Activated T-cell treated with anti-CD3 and anti-CD28 coated beads, Interleukin-2, amount 50 U/mL, for 4 hours (primary cell): Measurements from ENCODE around the gene TSEN54. TPM values are rescaled to one million over a fixed set of nuclear protein-coding genes. Genes with fewer than 3 reads are reported as not detected.
"Not testable (repeated sequence)": the region's sequence is repeated elsewhere in the genome, so short reads cannot be mapped to it uniquely, and the experiment has no call there.

Experiments
- ATAC-seq, 2 donors: fragments of 200-7000 bp; cut with Tn5 transposase; one replicate each; pipeline ENCODE4 v1.10.0; 2021
- DNase-seq: peaks from one replicate; pipeline ENCODE4 v3.0.0-alpha.2; 2020
- H3K27me3 Mint-ChIP-seq: one replicate; pipeline ENCODE4 v1.8.0; 2021; ENCODE audit warnings: low read depth, mixed read lengths
- H3K36me3 Mint-ChIP-seq: one replicate; pipeline ENCODE4 v1.8.0; 2022; ENCODE audit warnings: mixed read lengths; ENCODE audit not compliant: insufficient read depth
- H3K4me1 Mint-ChIP-seq: one replicate; pipeline ENCODE4 v1.8.0; 2021; ENCODE audit warnings: low read depth, mixed read lengths
- H3K4me3 Mint-ChIP-seq: one replicate; pipeline ENCODE4 v1.8.0; 2021; ENCODE audit warnings: mild to moderate bottlenecking, moderate library complexity, mixed read lengths
- H3K9me3 Mint-ChIP-seq: one replicate; pipeline ENCODE4 v1.8.0; 2021; ENCODE audit warnings: mixed read lengths
- total RNA-seq, 3 donors: library from RNA; stranded (reverse); gene quantifications; one replicate each; pipeline ENCODE4 v1.2.1, GENCODE V29; 2021

The TSEN54 gene
- total RNA-seq, result 10 to 100 TPM; 64.1 to 76.2 (median 71.5) TPM

GRCh38 chr17:75516255-75516618, at the start of gene TSEN54:
Gene TSEN54, plus strand, starts transcription at chr17:75516528. Its CDS starts 33 bp downstream, at chr17:75516561.
- H3K36me3 Mint-ChIP-seq, result peaks cover 16% of the 10 kb centered on the region
- H3K9me3 Mint-ChIP-seq, result no peaks in the 10 kb centered on the region
- peak; percentile 87 to 88 for ATAC-seq
- H3K27me3 Mint-ChIP-seq, result peaks cover 3% of the 10 kb centered on the region
- peaks cover 25% of the 10 kb centered on the region for H3K4me1 Mint-ChIP-seq
- H3K4me3 Mint-ChIP-seq, result peak within 1 kb of the TSS; percentile 87
- DNase-seq, result peak; percentile 95

GRCh38 chr17:75468291-75468754, 48.0 kb upstream of the TSEN54 start:
- Mint-ChIP-seq H3K36me3 (peaks cover 21% of the 10 kb centered on the region), H3K27me3 (no peaks in the 10 kb centered on the region), H3K4me1 (peaks cover 6% of the 10 kb centered on the region), H3K4me3 (no peak overlapping the region), H3K9me3 (no peaks in the 10 kb centered on the region)
- DNase-seq, result no peak
- ATAC-seq, result no peak

- Mint-ChIP-seq H3K4me1 (peaks cover 5% of the 10 kb centered on the region), H3K9me3 (no peaks in the 10 kb centered on the region), H3K27me3 (no peaks in the 10 kb centered on the region), H3K36me3 (peaks cover 20% of the 10 kb centered on the region), H3K4me3 (no peak overlapping the region)
- DNase-seq (no peak), ATAC-seq (no peak)
Measured at GRCh38 chr17:75468779-75469373, 47.5 kb upstream of the TSEN54 start.

GRCh38 chr17:75471207-75471606, 45.1 kb upstream of the TSEN54 start:
- peaks cover 2% of the 10 kb centered on the region for H3K4me1 Mint-ChIP-seq
- no peak for DNase-seq
- H3K9me3 Mint-ChIP-seq, result no peaks in the 10 kb centered on the region
- ATAC-seq, result no peak
- peaks cover 18% of the 10 kb centered on the region for H3K36me3 Mint-ChIP-seq
- H3K4me3 Mint-ChIP-seq, result no peak overlapping the region
- no peaks in the 10 kb centered on the region for H3K27me3 Mint-ChIP-seq

GRCh38 chr17:75472119-75472518, 44.2 kb upstream of the TSEN54 start:
- Mint-ChIP-seq H3K27me3 (no peaks in the 10 kb centered on the region), H3K4me1 (peaks cover 2% of the 10 kb centered on the region), H3K4me3 (no peak overlapping the region), H3K36me3 (peaks cover 19% of the 10 kb centered on the region), H3K9me3 (no peaks in the 10 kb centered on the region)
- DNase-seq (no peak), ATAC-seq (no peak)

- Mint-ChIP-seq H3K9me3 (no peaks in the 10 kb centered on the region), H3K27me3 (no peaks in the 10 kb centered on the region), H3K4me3 (no peak overlapping the region), H3K36me3 (peaks cover 17% of the 10 kb centered on the region), H3K4me1 (no peaks in the 10 kb centered on the region)
- ATAC-seq (no peak), DNase-seq (no peak)
Measured at GRCh38 chr17:75473246-75473645, 43.1 kb upstream of the TSEN54 start.

GRCh38 chr17:75474736-75475135, 41.6 kb upstream of the TSEN54 start:
- Mint-ChIP-seq H3K36me3 (peaks cover 17% of the 10 kb centered on the region), H3K4me1 (no peaks in the 10 kb centered on the region), H3K4me3 (no peak overlapping the region), H3K9me3 (no peaks in the 10 kb centered on the region), H3K27me3 (no peaks in the 10 kb centered on the region)
- ATAC-seq (no peak), DNase-seq (no peak)

- peaks cover 19% of the 10 kb centered on the region for H3K36me3 Mint-ChIP-seq
- H3K4me1 Mint-ChIP-seq, result no peaks in the 10 kb centered on the region
- no peaks in the 10 kb centered on the region for H3K9me3 Mint-ChIP-seq
- no peak for DNase-seq
- no peaks in the 10 kb centered on the region for H3K27me3 Mint-ChIP-seq
- no peak overlapping the region for H3K4me3 Mint-ChIP-seq
- no peak for ATAC-seq
Measured at GRCh38 chr17:75475144-75475835, 41.0 kb upstream of the TSEN54 start.

GRCh38 chr17:75475851-75476250, 40.5 kb upstream of the TSEN54 start:
- Mint-ChIP-seq H3K36me3 (peaks cover 19% of the 10 kb centered on the region), H3K9me3 (no peaks in the 10 kb centered on the region), H3K4me3 (no peak overlapping the region), H3K4me1 (no peaks in the 10 kb centered on the region), H3K27me3 (no peaks in the 10 kb centered on the region)
- DNase-seq, result no peak
- no peak for ATAC-seq

- Mint-ChIP-seq H3K4me1 (no peaks in the 10 kb centered on the region), H3K27me3 (no peaks in the 10 kb centered on the region), H3K4me3 (no peak overlapping the region), H3K36me3 (peaks cover 19% of the 10 kb centered on the region), H3K9me3 (no peaks in the 10 kb centered on the region)
- ATAC-seq (no peak), DNase-seq (no peak)
Measured at GRCh38 chr17:75476271-75476671, 40.1 kb upstream of the TSEN54 start.

- peaks cover 16% of the 10 kb centered on the region for H3K36me3 Mint-ChIP-seq
- no peaks in the 10 kb centered on the region for H3K4me1 Mint-ChIP-seq
- H3K27me3 Mint-ChIP-seq, result no peaks in the 10 kb centered on the region
- no peaks in the 10 kb centered on the region for H3K9me3 Mint-ChIP-seq
- ATAC-seq (no peak), DNase-seq (no peak)
- no peak overlapping the region for H3K4me3 Mint-ChIP-seq
Measured at GRCh38 chr17:75476752-75477489, 39.4 kb upstream of the TSEN54 start.

- not testable (repeated sequence) for H3K4me1 Mint-ChIP-seq, DNase-seq, H3K4me3 Mint-ChIP-seq, H3K27me3 Mint-ChIP-seq, H3K9me3 Mint-ChIP-seq, ATAC-seq
- H3K36me3 Mint-ChIP-seq, result peaks cover 11% of the 10 kb centered on the region
Measured at GRCh38 chr17:75477490-75477862, 38.9 kb upstream of the TSEN54 start.

GRCh38 chr17:75478508-75478907, 37.8 kb upstream of the TSEN54 start:
- no peak overlapping the region for H3K4me3 Mint-ChIP-seq
- H3K4me1 Mint-ChIP-seq, result no peaks in the 10 kb centered on the region
- no peaks in the 10 kb centered on the region for H3K9me3 Mint-ChIP-seq
- H3K36me3 Mint-ChIP-seq, result peaks cover 4% of the 10 kb centered on the region
- ATAC-seq, result no peak
- H3K27me3 Mint-ChIP-seq, result no peaks in the 10 kb centered on the region
- no peak for DNase-seq

- H3K4me3 Mint-ChIP-seq, result no peak overlapping the region
- no peak for DNase-seq
- H3K9me3 Mint-ChIP-seq, result no peaks in the 10 kb centered on the region
- H3K4me1 Mint-ChIP-seq, result peaks cover 1% of the 10 kb centered on the region
- no peak for ATAC-seq
- H3K36me3 Mint-ChIP-seq, result peaks cover 7% of the 10 kb centered on the region
- no peaks in the 10 kb centered on the region for H3K27me3 Mint-ChIP-seq
Measured at GRCh38 chr17:75480281-75480680, 36.0 kb upstream of the TSEN54 start.
